A549 (cell line): ENCODE data around the gene TNRC18.

Experiments used
- CBX2 ChIP-seq: fragments of 200-600 bp; sonication (generic); IDR thresholded peaks from 2 replicates; pipeline ENCODE4 v1.6.1; 2016; ENCODE audit warnings: low read depth, mild to moderate bottlenecking, borderline replicate concordance
- CEBPB ChIP-seq, 2 experiments: fragments of >200 bp in 1 of 2; sonication (Bioruptor Twin) in 1 of 2; formaldehyde crosslinking in 1 of 2; IDR thresholded peaks; 2 replicates each; pipeline ENCODE4 v1.6.1; 2012 to 2016
- CHD4 ChIP-seq: fragments of 200-600 bp; sonication (generic); IDR thresholded peaks from 2 replicates; pipeline ENCODE4 v1.6.1; 2016; ENCODE audit warnings: antibody characterized with exemption, mild to moderate bottlenecking, borderline replicate concordance
- CTCF ChIP-seq: fragments of >200 bp; sonication (Bioruptor Twin); formaldehyde crosslinking; IDR thresholded peaks from 3 replicates; pipeline ENCODE4 v1.5.1; 2016
- EP300 ChIP-seq, 2 experiments: fragments of >200 bp; sonication (Bioruptor Twin); formaldehyde crosslinking; IDR thresholded peaks; 2 replicates in 1 of 2; 3 replicates in 1 of 2; pipeline ENCODE4 v1.6.1; 2016 to 2017
- HEYL ChIP-seq: fragments of 250-450 bp; sonication (Bioruptor Pico); IDR thresholded peaks from 2 replicates; pipeline ENCODE4 v1.8.0; 2021; ENCODE audit warnings: mild to moderate bottlenecking, moderate library complexity
- HOXB5 ChIP-seq: fragments of 250-450 bp; sonication (Bioruptor Pico); IDR thresholded peaks from 2 replicates; pipeline ENCODE4 v1.5.0; 2020; ENCODE audit warnings: mild to moderate bottlenecking, moderate library complexity
- MYC ChIP-seq: IDR thresholded peaks from 2 replicates; pipeline ENCODE4 v1.6.1; 2012; ENCODE audit warnings: mild to moderate bottlenecking, inconsistent platforms, low read length, improper control_type of control experiment, borderline replicate concordance
- NPAS2 ChIP-seq: fragments of 250-450 bp; sonication (Bioruptor Pico); IDR thresholded peaks from 2 replicates; pipeline ENCODE4 v1.8.0; 2022; ENCODE audit warnings: mild to moderate bottlenecking, moderate library complexity, borderline replicate concordance
- POLR2A ChIP-seq: IDR thresholded peaks from 2 replicates; pipeline ENCODE4 v1.6.1; 2012; ENCODE audit warnings: mild to moderate bottlenecking, low read length
- RFX5 ChIP-seq: fragments of 450-650 bp; IDR thresholded peaks from 2 replicates; pipeline ENCODE4 v1.7.1; 2014; ENCODE audit warnings: antibody characterized with exemption, mild to moderate bottlenecking, moderate library complexity
- SREBF2 ChIP-seq: fragments of 450-650 bp; IDR thresholded peaks from 2 replicates; pipeline ENCODE4 v1.6.1; 2014; ENCODE audit warnings: mild to moderate bottlenecking, moderate library complexity
- USF2 ChIP-seq: fragments of 450-650 bp; IDR thresholded peaks from 2 replicates; pipeline ENCODE4 v1.6.1; 2014; ENCODE audit warnings: antibody characterized with exemption
- TF ChIP-seq, protein P1 (sequence below): IDR thresholded peaks from 2 replicates; pipeline ENCODE4 v1.6.1; 2012

GRCh38 chr7:5433181-5433580 lies 9.5 kb upstream of the TNRC18 start:
- no peak for TF ChIP-seq CTCF
- no peak for TF ChIP-seq POLR2A
- TF ChIP-seq HOXB5 (CRISPR knock-in tag), result no peak
- no peak for TF ChIP-seq HEYL
- TF ChIP-seq USF2, result no peak
- TF ChIP-seq RFX5, result no peak
- no peak for TF ChIP-seq CEBPB (IDR thresholded peaks at IDR 0.05)
- no peak for TF ChIP-seq CBX2
- TF ChIP-seq CHD4, result no peak
- TF ChIP-seq SREBF2, result no peak
- TF ChIP-seq, protein P1, sequence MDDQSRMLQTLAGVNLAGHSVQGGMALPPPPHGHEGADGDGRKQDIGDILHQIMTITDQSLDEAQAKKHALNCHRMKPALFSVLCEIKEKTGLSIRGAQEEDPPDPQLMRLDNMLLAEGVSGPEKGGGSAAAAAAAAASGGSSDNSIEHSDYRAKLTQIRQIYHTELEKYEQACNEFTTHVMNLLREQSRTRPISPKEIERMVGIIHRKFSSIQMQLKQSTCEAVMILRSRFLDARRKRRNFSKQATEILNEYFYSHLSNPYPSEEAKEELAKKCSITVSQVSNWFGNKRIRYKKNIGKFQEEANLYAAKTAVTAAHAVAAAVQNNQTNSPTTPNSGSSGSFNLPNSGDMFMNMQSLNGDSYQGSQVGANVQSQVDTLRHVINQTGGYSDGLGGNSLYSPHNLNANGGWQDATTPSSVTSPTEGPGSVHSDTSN, result no peak
- TF ChIP-seq MYC, result no peak
- no peak for TF ChIP-seq NPAS2
- TF ChIP-seq EP300 (IDR thresholded peaks at IDR 0.05), result no peak
